Mesendoderm (in vitro differentiated cells): Measurements from ENCODE around the gene DHX57.
"Not testable (repeated sequence)": the region's sequence is repeated elsewhere in the genome, so short reads cannot be mapped to it uniquely, and the experiment has no call there.

Experiments used
- DNase-seq: peaks from one replicate; pipeline ENCODE4 v3.0.0; 2013
- H2AK5ac ChIP-seq: 2 replicates; pipeline ENCODE4 v1.6.1; 2013; ENCODE audit warnings: low read length, inconsistent platforms
- H2BK120ac ChIP-seq: 2 replicates; pipeline ENCODE4 v1.6.1; 2013; ENCODE audit warnings: low read depth, mild to moderate bottlenecking, low read length, moderate library complexity, mixed read lengths
- H2BK15ac ChIP-seq: replicated peaks from 2 replicates; pipeline ENCODE4 v1.6.1; 2013; ENCODE audit warnings: low read depth, mild to moderate bottlenecking, moderate library complexity
- H2BK5ac ChIP-seq: 2 replicates; pipeline ENCODE4 v1.6.1; 2013; ENCODE audit warnings: low read length, inconsistent platforms
- H3K18ac ChIP-seq: 2 replicates; pipeline ENCODE4 v1.6.1; 2013; ENCODE audit warnings: mild to moderate bottlenecking, low read length, mixed read lengths
- H3K23ac ChIP-seq: one replicate; pipeline ENCODE4 v1.6.1; 2013; ENCODE audit warnings: low read length
- H3K27ac ChIP-seq: 2 replicates; pipeline ENCODE4 v1.5.1; 2013; ENCODE audit warnings: low read depth, mild to moderate bottlenecking, inconsistent platforms, low read length, moderate library complexity
- H3K27me3 ChIP-seq: 2 replicates; pipeline ENCODE4 v1.6.1; 2013; ENCODE audit warnings: low read length, control low read depth, mild to moderate bottlenecking, inconsistent platforms; ENCODE audit not compliant: insufficient read depth, poor library complexity
- H3K36me3 ChIP-seq: 2 replicates; pipeline ENCODE4 v1.6.1; 2013; ENCODE audit warnings: low read length, inconsistent platforms; ENCODE audit not compliant: control insufficient read depth, insufficient read depth
- H3K4ac ChIP-seq: one replicate; pipeline ENCODE4 v1.6.1; 2013; ENCODE audit warnings: low read depth, mild to moderate bottlenecking, low read length, moderate library complexity
- H3K4me1 ChIP-seq: 2 replicates; pipeline ENCODE4 v1.6.1; 2013; ENCODE audit warnings: low read depth, low read length, inconsistent platforms; ENCODE audit not compliant: control insufficient read depth
- H3K4me2 ChIP-seq: 2 replicates; pipeline ENCODE4 v1.6.1; 2013; ENCODE audit warnings: low read length
- H3K4me3 ChIP-seq: 2 replicates; pipeline ENCODE4 v1.5.1; 2013; ENCODE audit warnings: mild to moderate bottlenecking, low read length
- H3K56ac ChIP-seq: one replicate; pipeline ENCODE4 v1.6.1; 2013; ENCODE audit warnings: low read length
- H3K79me1 ChIP-seq: 2 replicates; pipeline ENCODE4 v1.6.1; 2013; ENCODE audit warnings: low read length, inconsistent platforms
- H3K79me2 ChIP-seq: 2 replicates; pipeline ENCODE4 v1.6.1; 2013; ENCODE audit warnings: mild to moderate bottlenecking, low read length; ENCODE audit not compliant: control insufficient read depth, insufficient read depth
- H3K9ac ChIP-seq: 2 replicates; pipeline ENCODE4 v1.6.1; 2013; ENCODE audit warnings: low read length, inconsistent platforms
- H4K5ac ChIP-seq: one replicate; pipeline ENCODE4 v1.6.1; 2013; ENCODE audit warnings: low read length
- H4K8ac ChIP-seq: one replicate; pipeline ENCODE4 v1.6.1; 2013; ENCODE audit warnings: low read depth, mild to moderate bottlenecking, control low read depth, low read length, moderate library complexity
- WGBS: extraction: QIAGEN DNeasy Blood & Tissue Kit; methylation state at CpG from one replicate; pipeline ENCODE4 v1.1.7; 2013; ENCODE audit warnings: low lambda C conversion rate, missing lambda C conversion rate; ENCODE audit not compliant: insufficient coverage; ENCODE audit errors: extremely low coverage; 5-methylcytosine and 5-hydroxymethylcytosine counted together

DHX57 gene

GRCh38 chr2:38765551-38765950 is 110.2 kb downstream of the DHX57 start:
- Histone ChIP-seq H2BK120ac (no peak overlapping the region), H4K5ac (no peak overlapping the region), H2BK15ac (no peak overlapping the region), H3K79me2 (no peaks in the 10 kb centered on the region), H3K27ac (no peak overlapping the region), H3K4me1 (no peaks in the 10 kb centered on the region), H3K4me2 (no peak overlapping the region), H2AK5ac (no peak overlapping the region), H3K79me1 (no peaks in the 10 kb centered on the region), H3K9ac (no peak overlapping the region), H3K4ac (no peak overlapping the region), H2BK5ac (no peak overlapping the region), H3K4me3 (no peak overlapping the region), H3K27me3 (no peaks in the 10 kb centered on the region), H3K56ac (no peak overlapping the region), H3K23ac (no peak overlapping the region), H3K18ac (no peak overlapping the region), H4K8ac (no peak overlapping the region), H3K36me3 (no peaks in the 10 kb centered on the region)
- no peak for DNase-seq
- WGBS, result no CpG with 5 or more reads among the region's 5 CpGs

GRCh38 chr2:38765149-38765548 is 110.6 kb downstream of the DHX57 start:
- Histone ChIP-seq H2BK5ac (no peak overlapping the region), H3K79me2 (no peaks in the 10 kb centered on the region), H4K5ac (no peak overlapping the region), H3K4ac (no peak overlapping the region), H3K27me3 (no peaks in the 10 kb centered on the region), H3K79me1 (no peaks in the 10 kb centered on the region), H3K36me3 (no peaks in the 10 kb centered on the region), H3K4me1 (no peaks in the 10 kb centered on the region), H3K23ac (no peak overlapping the region), H3K18ac (no peak overlapping the region), H4K8ac (no peak overlapping the region), H3K4me3 (no peak overlapping the region), H2AK5ac (no peak overlapping the region), H3K9ac (no peak overlapping the region), H3K56ac (no peak overlapping the region), H3K4me2 (no peak overlapping the region), H3K27ac (no peak overlapping the region), H2BK120ac (no peak overlapping the region), H2BK15ac (no peak overlapping the region)
- WGBS, result no CpG with 5 or more reads among the region's 4 CpGs
- DNase-seq, result no peak

- no peak overlapping the region for H2BK120ac ChIP-seq
- no peak overlapping the region for H4K5ac ChIP-seq
- no peak overlapping the region for H3K23ac ChIP-seq
- H3K56ac ChIP-seq, result no peak overlapping the region
- no peak for DNase-seq
- no peak overlapping the region for H2AK5ac ChIP-seq
- H3K27me3 ChIP-seq, result no peaks in the 10 kb centered on the region
- no peak overlapping the region for H2BK15ac ChIP-seq
- no peak overlapping the region for H3K4me3 ChIP-seq
- WGBS, result no CpG with 5 or more reads among the region's 4 CpGs
- H4K8ac ChIP-seq, result no peak overlapping the region
- H3K4me2 ChIP-seq, result no peak overlapping the region
- no peak overlapping the region for H3K27ac ChIP-seq
- no peak overlapping the region for H2BK5ac ChIP-seq
- H3K18ac ChIP-seq, result no peak overlapping the region
- no peaks in the 10 kb centered on the region for H3K36me3 ChIP-seq
- no peak overlapping the region for H3K9ac ChIP-seq
- no peak overlapping the region for H3K4ac ChIP-seq
- no peaks in the 10 kb centered on the region for H3K4me1 ChIP-seq
- H3K79me2 ChIP-seq, result no peaks in the 10 kb centered on the region
- no peaks in the 10 kb centered on the region for H3K79me1 ChIP-seq
Observed at GRCh38 chr2:38763728-38764127, 112.0 kb downstream of the DHX57 start.

DNA sequence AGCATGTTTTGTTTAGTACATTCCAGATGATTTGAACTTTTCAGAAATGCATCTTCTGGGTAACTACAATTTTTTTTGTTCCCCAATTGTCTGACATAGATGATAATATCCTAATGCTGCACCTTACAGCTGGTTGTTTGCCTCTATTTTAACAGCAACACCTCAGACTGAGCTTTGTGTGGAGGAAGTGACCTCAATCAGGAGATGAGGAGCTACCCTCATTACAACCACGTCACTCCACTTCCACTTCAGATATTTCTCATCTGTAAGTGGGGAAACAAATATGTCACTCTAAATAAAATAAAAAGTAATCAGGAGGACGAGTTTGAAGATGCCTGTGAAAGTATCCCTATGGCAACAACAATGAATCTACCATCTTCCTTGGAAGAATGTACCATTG is 112.5 kb downstream of the DHX57 start:
- Histone ChIP-seq H3K36me3 (no peaks in the 10 kb centered on the region), H3K18ac (no peak overlapping the region), H3K79me1 (no peaks in the 10 kb centered on the region), H3K79me2 (no peaks in the 10 kb centered on the region), H3K9ac (no peak overlapping the region), H4K5ac (no peak overlapping the region), H3K23ac (no peak overlapping the region), H2BK15ac (no peak overlapping the region), H2BK120ac (no peak overlapping the region), H3K4me3 (no peak overlapping the region), H2BK5ac (no peak overlapping the region), H3K27ac (no peak overlapping the region), H2AK5ac (no peak overlapping the region), H3K27me3 (no peaks in the 10 kb centered on the region), H3K4me2 (no peak overlapping the region), H4K8ac (no peak overlapping the region), H3K4ac (no peak overlapping the region), H3K4me1 (no peaks in the 10 kb centered on the region), H3K56ac (no peak overlapping the region)
- no CpG with 5 or more reads among the region's 2 CpGs for WGBS
- DNase-seq, result no peak

- H4K5ac ChIP-seq, H2BK5ac ChIP-seq, DNase-seq, H3K9ac ChIP-seq, H3K36me3 ChIP-seq, H4K8ac ChIP-seq, H3K56ac ChIP-seq, H3K79me1 ChIP-seq, H3K4me2 ChIP-seq, H3K4ac ChIP-seq, H3K4me3 ChIP-seq, H3K4me1 ChIP-seq, H3K79me2 ChIP-seq, H3K23ac ChIP-seq, H2AK5ac ChIP-seq, H2BK120ac ChIP-seq, H2BK15ac ChIP-seq, H3K18ac ChIP-seq, H3K27ac ChIP-seq, H3K27me3 ChIP-seq: not testable (repeated sequence)
- no CpG with 5 or more reads among the region's 31 CpGs for WGBS
Observed at GRCh38 chr2:38755891-38756290, 119.8 kb downstream of the DHX57 start.

DNA sequence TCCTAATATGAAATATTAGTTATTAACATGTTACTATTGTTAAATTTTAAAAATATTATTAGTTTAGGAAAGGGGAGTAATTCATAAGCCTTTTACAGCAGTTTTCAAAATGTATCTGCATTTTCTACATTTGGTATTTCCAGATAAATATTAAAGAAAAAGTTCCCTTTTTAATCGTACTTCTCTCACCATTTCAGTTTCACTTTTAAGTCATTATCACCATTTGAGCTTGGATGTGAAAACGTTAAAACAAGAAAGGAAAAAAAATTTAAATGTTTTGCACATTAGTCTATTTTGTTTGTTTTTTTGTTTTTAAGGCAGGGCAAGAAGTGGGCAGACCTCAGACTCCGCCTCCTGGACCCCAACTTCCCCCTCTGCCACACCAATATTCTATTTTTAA is 121.2 kb downstream of the DHX57 start:
- no peak overlapping the region for H2AK5ac ChIP-seq
- no peak overlapping the region for H3K27ac ChIP-seq
- no peak overlapping the region for H3K56ac ChIP-seq
- no peak overlapping the region for H3K18ac ChIP-seq
- no peak overlapping the region for H3K4me3 ChIP-seq
- no CpG with 5 or more reads among the region's 3 CpGs for WGBS
- no peaks in the 10 kb centered on the region for H3K36me3 ChIP-seq
- H3K4ac ChIP-seq, result no peak overlapping the region
- no peak overlapping the region for H4K8ac ChIP-seq
- no peaks in the 10 kb centered on the region for H3K4me1 ChIP-seq
- no peak overlapping the region for H2BK5ac ChIP-seq
- H4K5ac ChIP-seq, result no peak overlapping the region
- H3K79me1 ChIP-seq, result peaks cover 2% of the 10 kb centered on the region
- no peaks in the 10 kb centered on the region for H3K27me3 ChIP-seq
- peaks cover 16% of the 10 kb centered on the region for H3K79me2 ChIP-seq
- H3K23ac ChIP-seq, result no peak overlapping the region
- H3K4me2 ChIP-seq, result no peak overlapping the region
- H2BK120ac ChIP-seq, result no peak overlapping the region
- no peak for DNase-seq
- H3K9ac ChIP-seq, result no peak overlapping the region
- no peak overlapping the region for H2BK15ac ChIP-seq
